Measurements from ENCODE around the gene CPPED1. TPM values are rescaled to one million over a fixed set of nuclear protein-coding genes. Genes with fewer than 3 reads are reported as not detected.

CPPED1 gene
- total RNA-seq, 1 experiment from 2014 or later, result 7.9 TPM

DNA sequence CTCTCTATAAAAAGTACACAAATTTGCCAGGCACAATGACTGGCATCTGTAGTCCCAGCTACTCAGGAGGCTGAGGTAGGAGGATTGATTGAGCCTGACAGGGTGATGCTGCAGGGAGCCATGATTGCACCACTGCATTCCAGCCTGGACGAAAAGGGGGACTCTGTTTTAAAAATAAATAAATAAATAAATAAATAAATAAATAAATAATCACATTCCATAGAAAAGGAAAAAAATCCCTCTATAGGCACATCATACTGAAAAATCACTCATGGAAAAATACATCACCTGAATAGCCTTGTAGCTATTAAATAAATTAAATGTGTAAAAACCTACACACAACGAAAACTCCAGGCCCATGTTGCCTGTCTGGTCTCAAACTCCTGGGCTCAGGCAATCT lies 56.4 kb downstream of the CPPED1 start:
- H3K4me1 ChIP-seq (ENCODE audit: insufficient read depth, low read length), result no peaks in the 10 kb centered on the region
- no peak overlapping the region for H2AK5ac ChIP-seq (ENCODE audit: insufficient read length, low read length)
- H3K27me3 ChIP-seq (ENCODE audit: insufficient read depth, low read length), result no peaks in the 10 kb centered on the region
- H3K27ac ChIP-seq (ENCODE audit: insufficient read length, low read depth, low read length), result no peak overlapping the region
- H2BK5ac ChIP-seq (ENCODE audit: insufficient read length, low read length), result no peak overlapping the region
- DNase-seq, result no peak
- Mint-ChIP-seq H3K4me1 (no peaks in the 10 kb centered on the region; a peak in 1 of 4 replicates), H3K36me3 (ENCODE audit: insufficient read depth in 1 of 3, low read depth in 3 of 3) (peaks cover 7 to 13% (median 13%) of the 10 kb centered on the region in 3 experiments), H3K9me3 (peaks cover 12 to 17% of the 10 kb centered on the region in 2 experiments), H3K27me3 (ENCODE audit: low read depth) (no peaks in the 10 kb centered on the region; the same call in 1 of the 2 replicates), H3K27ac (no peak overlapping the region), H3K4me3 (no peak overlapping the region)
- no peak overlapping the region for H3K18ac ChIP-seq (ENCODE audit: insufficient read length, low read depth, low read length)
- H3K9me3 ChIP-seq (ENCODE audit: control insufficient read depth, low read depth, low read length), result no peaks in the 10 kb centered on the region
- no peaks in the 10 kb centered on the region for H3K79me2 ChIP-seq (ENCODE audit: insufficient read depth, low read length)
- H4K5ac ChIP-seq (ENCODE audit: insufficient read length, low read depth, low read length), result no peak overlapping the region
- H2AFZ ChIP-seq (ENCODE audit: low read length), result no peak overlapping the region
- H4K20me1 ChIP-seq (ENCODE audit: control insufficient read depth, insufficient read depth, insufficient read length), result no peaks in the 10 kb centered on the region
- H4K91ac ChIP-seq (ENCODE audit: insufficient read length, low read depth, low read length), result no peak overlapping the region
- no peak overlapping the region for H3K14ac ChIP-seq (ENCODE audit: insufficient read depth, low read length)
- no peak overlapping the region for H3T11ph ChIP-seq (ENCODE audit: low read length)
- H3K4me2 ChIP-seq (ENCODE audit: insufficient read depth, insufficient read length, low read length), result no peak overlapping the region
- H4K8ac ChIP-seq (replicated peaks; ENCODE audit: insufficient read length, low read depth, low read length), result no peak overlapping the region
- H2BK15ac ChIP-seq (ENCODE audit: low read depth, low read length), result no peak overlapping the region
- no peak overlapping the region for H3K56ac ChIP-seq (ENCODE audit: insufficient read length, low read depth, low read length)
- no peak overlapping the region for H3K23ac ChIP-seq (ENCODE audit: insufficient read length, low read depth, low read length)
- no peaks in the 10 kb centered on the region for H3K79me1 ChIP-seq (ENCODE audit: insufficient read depth, low read depth, low read length, poor library complexity, severe bottlenecking)
- no peak overlapping the region for H2BK20ac ChIP-seq (ENCODE audit: low read depth, low read length, poor library complexity, severe bottlenecking)
- H3K4ac ChIP-seq (ENCODE audit: low read depth, low read length), result no peak overlapping the region
- H2BK12ac ChIP-seq (ENCODE audit: insufficient read length, low read depth, low read length), result no peak overlapping the region
- H3K23me2 ChIP-seq (ENCODE audit: insufficient read length, low read depth, low read length, poor library complexity, severe bottlenecking), result no peaks in the 10 kb centered on the region
- H2BK120ac ChIP-seq (ENCODE audit: low read depth, low read length, poor library complexity, severe bottlenecking), result no peak overlapping the region
- TF ChIP-seq, protein P1, sequence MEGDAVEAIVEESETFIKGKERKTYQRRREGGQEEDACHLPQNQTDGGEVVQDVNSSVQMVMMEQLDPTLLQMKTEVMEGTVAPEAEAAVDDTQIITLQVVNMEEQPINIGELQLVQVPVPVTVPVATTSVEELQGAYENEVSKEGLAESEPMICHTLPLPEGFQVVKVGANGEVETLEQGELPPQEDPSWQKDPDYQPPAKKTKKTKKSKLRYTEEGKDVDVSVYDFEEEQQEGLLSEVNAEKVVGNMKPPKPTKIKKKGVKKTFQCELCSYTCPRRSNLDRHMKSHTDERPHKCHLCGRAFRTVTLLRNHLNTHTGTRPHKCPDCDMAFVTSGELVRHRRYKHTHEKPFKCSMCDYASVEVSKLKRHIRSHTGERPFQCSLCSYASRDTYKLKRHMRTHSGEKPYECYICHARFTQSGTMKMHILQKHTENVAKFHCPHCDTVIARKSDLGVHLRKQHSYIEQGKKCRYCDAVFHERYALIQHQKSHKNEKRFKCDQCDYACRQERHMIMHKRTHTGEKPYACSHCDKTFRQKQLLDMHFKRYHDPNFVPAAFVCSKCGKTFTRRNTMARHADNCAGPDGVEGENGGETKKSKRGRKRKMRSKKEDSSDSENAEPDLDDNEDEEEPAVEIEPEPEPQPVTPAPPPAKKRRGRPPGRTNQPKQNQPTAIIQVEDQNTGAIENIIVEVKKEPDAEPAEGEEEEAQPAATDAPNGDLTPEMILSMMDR (conservative IDR thresholded peaks at IDR 0.05), result no peak
- WGBS (ENCODE audit: extremely low coverage, insufficient read length, low lambda C conversion rate), result no CpG with 5 or more reads among the region's 2 CpGs
- no peak overlapping the region for H3K9ac ChIP-seq (ENCODE audit: extremely low read depth, insufficient read length, low read length)
